HG03060 (cell line): ENCODE measurements around the gene CYP4F22.
"Not testable (repeated sequence)": the region's sequence is repeated elsewhere in the genome, so short reads cannot be mapped to it uniquely, and the experiment has no call there.

Source experiments
- ATAC-seq: cut with Tn5 transposase; IDR thresholded peaks from one replicate; pipeline ENCODE4 v1.9.1; 2021; ENCODE audit warnings: low read depth, moderate number of reproducible peaks; ENCODE audit not compliant: unreplicated experiment

The CYP4F22 gene

DNA sequence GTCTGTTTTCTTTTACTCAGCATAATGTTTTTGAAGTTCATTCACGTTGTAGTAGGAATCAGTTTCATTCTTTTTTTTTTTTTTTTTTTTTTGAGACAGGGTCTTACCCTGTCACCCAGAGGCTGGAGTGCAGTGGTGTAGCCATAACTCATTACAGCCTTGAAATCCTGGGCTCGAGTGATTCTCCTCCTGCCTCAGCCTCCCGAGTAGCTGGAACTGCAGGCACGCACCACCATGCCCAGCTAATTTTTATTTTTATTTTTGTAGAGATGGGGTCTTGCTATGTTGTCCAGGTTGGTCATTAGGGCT is 25.2 kb downstream of the CYP4F22 start:
- not testable (repeated sequence) for ATAC-seq

DNA sequence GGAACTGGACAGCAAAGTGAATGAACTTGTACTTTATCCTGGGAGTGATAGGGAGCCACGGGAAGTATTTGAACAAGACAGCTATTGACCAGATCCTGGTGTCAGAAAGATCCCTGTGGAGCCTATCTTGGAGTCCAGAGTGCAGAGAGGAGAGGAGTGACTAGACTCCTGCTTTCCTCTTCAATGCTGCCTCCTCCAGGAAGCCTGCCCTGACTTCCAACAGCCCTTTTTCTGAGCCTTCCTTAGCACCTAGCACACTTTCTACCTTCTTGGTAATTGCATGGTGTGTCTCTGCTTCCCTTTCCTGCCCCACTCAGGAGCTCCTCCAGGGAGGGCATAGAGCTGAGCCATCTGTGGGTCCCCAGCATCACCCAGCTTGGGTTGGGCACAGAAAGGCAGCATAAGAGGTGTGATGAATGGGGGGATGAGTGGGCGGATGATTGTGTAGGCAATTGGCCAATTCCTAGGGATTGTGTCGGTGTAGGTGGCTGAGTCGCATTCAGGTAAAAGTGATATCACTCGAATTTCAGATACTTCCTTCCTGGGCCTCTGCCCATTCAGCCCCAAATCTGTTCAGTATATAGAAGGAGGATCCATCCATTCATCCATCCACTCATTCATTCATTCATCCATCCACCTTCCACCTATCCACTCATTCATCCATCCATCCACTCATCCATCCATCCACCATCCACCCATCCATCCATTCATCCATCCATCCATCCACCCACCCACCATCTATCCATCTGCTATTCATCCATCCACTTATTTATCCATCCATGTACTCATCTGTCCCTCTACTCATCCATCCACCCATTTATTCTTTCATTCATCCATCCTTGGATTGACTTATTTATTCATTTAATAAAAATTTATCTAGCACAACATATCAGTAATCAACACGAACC is 26.9 kb downstream of the CYP4F22 start:
- no peak for ATAC-seq

DNA sequence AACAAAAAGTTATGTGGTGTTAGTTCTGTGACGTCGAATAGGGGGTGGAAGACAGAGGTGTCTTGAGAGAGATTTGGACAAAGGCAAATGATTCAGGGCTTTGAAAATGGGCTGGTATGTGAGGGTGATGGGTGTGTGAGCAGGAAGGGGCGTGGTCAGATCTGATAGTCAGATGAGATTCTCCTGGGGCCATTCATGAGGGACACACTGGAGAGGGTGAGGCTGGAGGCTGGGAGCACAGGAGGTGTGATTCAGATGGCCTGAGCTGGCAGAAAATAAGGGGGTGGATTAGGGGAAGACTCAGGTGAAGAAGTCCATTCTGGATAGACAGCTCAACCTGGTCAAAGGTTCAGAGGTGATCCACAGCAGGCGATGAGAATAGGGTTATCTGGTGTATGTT is 28.0 kb downstream of the CYP4F22 start:
- ATAC-seq = no peak

DNA sequence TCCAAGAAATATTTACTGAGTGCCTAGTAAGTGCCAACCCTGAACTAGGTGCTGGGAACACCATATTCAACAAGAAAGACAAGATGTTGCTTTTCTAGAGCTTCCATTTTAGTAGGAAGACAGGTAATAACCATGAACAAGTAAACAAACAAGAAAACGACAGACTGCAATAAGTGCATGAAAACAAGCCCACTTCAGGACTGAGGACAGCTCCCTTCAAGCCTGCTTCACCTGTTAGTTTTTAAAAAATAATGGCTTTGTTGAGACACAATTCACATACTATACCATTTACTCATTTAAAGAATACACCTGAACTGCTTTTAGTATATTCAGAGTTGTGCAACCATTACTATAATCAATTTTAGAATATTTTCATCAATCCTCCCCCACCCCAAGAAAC is 30.4 kb downstream of the CYP4F22 start:
- ATAC-seq = no peak

DNA sequence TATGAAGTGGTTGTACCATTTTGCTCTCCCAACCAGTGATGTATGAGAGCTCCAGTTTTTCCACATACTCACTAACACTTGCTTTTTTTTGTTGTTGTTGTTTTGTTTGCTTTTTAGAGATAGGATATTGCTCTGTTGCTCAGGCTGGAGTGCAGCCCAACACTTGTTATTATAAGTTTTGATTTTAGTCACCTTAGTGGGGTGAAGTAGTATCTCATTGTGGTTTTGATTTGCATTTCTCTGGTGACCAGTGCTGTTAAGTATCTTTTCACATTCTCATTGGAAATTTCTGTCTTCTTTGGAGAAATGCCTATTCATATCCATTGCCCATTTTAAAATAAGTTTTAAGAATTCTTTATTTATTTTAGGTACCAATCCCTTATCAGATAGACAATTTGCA is 31.3 kb downstream of the CYP4F22 start:
- no peak for ATAC-seq

GRCh38 chr19:15540435-15540834 is 32.1 kb downstream of the CYP4F22 start:
- ATAC-seq = no peak

DNA sequence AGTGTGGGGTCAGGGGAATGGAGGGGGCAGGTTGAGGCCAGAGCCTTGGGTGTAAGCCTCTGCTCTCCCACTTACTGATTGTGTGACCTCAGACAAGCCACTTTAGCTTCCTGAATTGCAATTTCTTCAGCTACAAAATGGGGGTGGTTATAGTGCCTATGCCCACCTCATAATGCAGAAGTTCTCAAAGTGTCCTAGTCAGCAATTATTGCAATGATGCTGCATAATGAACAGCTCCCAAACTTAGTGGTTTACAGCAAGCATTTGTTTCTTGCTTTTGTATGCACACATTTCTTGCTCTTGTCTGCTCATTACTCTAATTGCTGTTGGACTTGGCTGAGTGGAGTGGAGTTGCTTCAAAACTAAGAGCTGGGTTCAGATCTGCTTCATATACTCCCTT is 36.0 kb downstream of the CYP4F22 start:
- ATAC-seq = no peak

DNA sequence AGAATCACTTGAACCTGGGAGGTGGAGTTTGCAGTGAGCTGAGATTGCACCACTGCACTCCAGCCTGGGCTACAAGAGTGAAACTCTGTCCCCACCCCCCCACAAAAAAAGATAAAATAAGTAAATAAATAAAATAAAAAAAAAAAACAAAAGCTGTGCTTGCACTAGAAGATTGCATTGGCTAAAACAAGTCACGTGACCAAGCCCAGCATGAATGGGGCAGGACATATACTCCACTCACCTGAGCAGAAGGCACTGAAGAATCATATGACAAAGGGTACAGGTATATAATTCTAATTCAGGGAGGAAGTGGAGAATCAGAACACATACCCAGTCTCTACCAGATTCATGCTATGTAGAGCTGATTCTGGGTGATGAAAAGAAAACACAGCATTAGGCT is 36.6 kb downstream of the CYP4F22 start:
- ATAC-seq = no peak

DNA sequence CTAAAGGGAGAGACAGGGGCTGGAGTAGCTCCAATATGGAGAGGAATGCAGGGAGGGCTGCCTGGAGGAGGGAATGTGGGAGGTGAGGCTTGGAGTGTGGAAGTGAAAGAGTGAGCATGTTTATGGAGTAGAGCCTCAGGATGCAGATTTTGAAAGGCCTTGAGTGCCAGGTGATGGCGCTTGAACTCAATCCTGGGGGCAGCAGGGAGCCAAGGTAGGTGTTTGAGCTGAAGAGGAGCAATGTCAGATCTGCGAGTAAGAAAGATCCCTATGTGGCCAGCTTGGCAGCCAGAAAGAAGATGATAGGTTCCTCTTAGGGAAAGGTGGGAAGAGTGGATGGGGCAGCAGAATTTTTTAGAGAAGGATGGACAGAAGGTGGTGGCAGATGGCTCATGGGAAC is 40.3 kb downstream of the CYP4F22 start:
- no peak for ATAC-seq

DNA sequence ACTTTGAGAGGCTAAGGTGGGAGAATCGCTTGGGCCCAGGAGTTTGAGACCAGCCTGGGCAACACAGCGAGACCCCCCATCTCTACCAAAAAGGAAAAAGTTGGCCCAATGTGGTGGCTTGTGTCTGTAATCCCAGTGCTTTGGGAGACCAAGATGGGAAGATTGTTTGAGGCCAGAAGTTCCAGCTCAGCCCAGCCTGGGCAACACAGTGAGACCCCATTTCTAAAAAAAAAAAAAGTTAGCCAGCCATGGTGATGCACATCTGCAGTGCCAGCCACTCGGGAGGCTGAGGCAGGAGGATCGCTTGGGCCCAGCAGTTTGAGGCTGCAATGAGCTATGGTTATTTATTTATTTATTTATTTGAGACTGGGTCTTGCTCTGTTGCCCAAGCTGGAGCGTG is 41.3 kb downstream of the CYP4F22 start:
- no peak for ATAC-seq

- ATAC-seq = no peak
Measured at GRCh38 chr19:15550273-15550672, 41.9 kb downstream of the CYP4F22 start.

DNA sequence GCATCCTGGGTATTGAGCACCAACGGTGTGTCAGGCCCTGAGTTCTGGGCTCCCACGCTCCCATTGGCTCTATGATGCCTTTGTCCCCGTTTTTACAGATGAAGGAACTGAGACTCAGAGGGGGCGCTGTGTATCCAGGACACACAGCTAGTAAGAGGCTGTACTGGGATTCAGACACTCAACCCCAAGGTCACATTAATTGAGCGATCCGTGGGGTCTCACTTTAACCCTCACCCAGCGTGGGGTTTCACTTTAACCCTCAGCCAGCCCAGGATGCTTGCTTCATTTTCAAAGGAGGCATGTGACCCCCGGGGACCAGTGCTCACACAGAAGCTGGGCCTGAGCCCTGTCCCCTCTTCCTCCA is 42.6 kb downstream of the CYP4F22 start:
- no peak for ATAC-seq

DNA sequence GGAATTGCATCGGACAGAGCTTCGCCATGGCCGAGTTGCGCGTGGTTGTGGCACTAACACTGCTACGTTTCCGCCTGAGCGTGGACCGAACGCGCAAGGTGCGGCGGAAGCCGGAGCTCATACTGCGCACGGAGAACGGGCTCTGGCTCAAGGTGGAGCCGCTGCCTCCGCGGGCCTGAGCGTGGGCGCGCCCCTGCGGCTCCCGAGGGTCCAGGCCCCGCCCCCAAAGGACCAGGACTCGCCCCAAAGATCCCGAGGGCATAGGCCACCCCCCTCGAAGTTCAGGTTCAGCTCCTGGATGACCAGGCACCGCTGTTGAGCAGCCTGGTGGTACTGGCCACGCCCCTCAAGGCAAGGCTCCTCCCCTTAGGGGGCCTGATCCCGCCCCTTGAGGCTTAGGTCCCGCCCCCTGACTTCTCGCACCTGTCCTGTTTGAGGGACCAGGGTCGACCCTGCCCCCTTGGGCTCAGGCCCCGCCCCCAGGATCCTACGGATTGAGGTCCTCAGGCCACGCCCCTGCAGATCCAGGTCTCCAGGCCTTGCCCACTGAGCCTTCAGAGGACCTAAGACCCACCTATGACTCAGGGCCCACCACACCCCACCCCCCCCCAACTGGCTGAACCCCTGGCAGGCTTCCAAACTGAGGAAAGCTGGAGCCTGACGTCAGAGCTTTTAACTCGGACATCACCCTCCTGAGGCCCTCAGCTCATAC is 43.1 kb downstream of the CYP4F22 start:
- no peak for ATAC-seq

- ATAC-seq = no peak
Measured at GRCh38 chr19:15555021-15555420, 46.7 kb downstream of the CYP4F22 start.

GRCh38 chr19:15555759-15556633 is 47.7 kb downstream of the CYP4F22 start:
- no peak for ATAC-seq

DNA sequence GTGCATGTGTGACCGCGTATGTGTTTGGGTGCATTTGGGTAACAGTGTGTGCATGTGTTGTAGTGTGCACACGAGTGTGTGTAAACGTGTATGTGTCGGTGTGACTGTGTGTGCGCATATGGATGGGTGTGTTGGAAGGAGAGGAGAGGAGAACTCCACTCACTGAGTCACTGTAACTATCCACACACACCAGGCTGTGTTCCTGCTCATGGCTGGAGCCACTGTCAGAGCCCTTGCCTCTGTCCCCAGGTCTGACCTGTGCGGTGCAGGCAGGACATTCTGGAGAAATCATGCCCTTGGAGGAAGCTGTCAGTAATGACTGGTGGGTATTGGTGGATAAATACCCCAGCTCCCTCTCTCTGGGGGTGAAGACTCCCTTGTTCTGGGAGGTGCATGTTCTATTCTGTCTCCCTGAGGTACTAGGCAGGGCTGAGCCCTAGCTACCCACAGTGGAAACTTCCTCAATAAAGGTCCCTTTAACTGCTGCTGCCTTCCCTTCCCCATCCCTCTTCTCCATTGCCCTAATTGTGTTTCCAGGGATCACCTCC is 48.4 kb downstream of the CYP4F22 start:
- no peak for ATAC-seq

GRCh38 chr19:15557223-15557622 is 48.9 kb downstream of the CYP4F22 start:
- no peak for ATAC-seq

- no peak for ATAC-seq
Measured at GRCh38 chr19:15562145-15562544, 53.8 kb downstream of the CYP4F22 start.

DNA sequence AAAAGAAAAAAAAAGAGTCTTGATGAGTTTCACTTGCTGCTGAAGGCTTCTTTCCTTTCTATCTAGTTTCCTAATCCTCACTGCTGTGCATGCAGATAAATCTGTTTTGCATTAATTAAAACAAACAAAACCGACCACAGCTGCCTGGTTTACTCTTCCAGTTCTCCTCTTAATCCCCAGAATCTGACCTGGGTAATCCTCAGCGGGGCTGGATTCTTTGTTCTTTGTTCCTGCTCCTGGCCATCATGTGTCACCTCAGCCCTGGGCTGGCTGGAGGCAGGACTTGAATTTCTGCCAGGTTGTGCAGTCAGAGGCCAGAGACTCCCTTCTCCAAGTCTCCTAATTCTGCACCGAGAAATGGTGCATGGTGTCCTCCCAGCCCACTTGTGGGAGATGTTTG is 54.5 kb downstream of the CYP4F22 start:
- no peak for ATAC-seq

DNA sequence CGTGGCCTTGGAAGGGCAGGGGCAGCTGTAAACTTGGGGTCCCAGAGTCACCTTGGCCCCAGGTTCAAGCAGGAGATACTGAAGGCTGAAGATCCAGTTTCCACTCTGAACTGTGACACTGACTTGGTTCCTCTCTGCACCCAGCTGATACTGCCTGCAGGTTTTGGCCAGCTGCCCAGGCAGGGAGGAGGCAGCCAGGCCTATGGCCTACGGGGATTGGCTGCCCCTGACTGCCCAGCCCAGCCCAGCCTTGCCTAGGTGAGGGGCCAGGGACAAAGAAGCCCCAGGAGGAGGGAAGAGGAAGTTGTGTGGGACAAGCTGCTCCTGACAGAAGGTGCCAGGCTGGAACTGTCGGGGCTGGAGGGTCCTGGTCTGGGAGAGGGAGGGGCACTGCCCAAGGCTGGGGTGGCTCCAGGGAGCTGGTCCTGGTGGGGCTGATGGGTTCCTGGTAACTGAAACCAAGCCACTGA is 55.0 kb downstream of the CYP4F22 start:
- no peak for ATAC-seq

- ATAC-seq = no peak
Measured at GRCh38 chr19:15563931-15564330, 55.6 kb downstream of the CYP4F22 start.
